ENCODE results near the gene LRG1. TPM values are rescaled to one million over a fixed set of nuclear protein-coding genes. Genes with fewer than 3 reads are reported as not detected.

LRG1 gene
- total and polyA plus RNA-seq, 9 of the 15 experiments (the other 6 are each of a cell fraction or from before 2014, with no cell fraction given), result 1.5 to 11.9 (median 8.7) TPM

DNA sequence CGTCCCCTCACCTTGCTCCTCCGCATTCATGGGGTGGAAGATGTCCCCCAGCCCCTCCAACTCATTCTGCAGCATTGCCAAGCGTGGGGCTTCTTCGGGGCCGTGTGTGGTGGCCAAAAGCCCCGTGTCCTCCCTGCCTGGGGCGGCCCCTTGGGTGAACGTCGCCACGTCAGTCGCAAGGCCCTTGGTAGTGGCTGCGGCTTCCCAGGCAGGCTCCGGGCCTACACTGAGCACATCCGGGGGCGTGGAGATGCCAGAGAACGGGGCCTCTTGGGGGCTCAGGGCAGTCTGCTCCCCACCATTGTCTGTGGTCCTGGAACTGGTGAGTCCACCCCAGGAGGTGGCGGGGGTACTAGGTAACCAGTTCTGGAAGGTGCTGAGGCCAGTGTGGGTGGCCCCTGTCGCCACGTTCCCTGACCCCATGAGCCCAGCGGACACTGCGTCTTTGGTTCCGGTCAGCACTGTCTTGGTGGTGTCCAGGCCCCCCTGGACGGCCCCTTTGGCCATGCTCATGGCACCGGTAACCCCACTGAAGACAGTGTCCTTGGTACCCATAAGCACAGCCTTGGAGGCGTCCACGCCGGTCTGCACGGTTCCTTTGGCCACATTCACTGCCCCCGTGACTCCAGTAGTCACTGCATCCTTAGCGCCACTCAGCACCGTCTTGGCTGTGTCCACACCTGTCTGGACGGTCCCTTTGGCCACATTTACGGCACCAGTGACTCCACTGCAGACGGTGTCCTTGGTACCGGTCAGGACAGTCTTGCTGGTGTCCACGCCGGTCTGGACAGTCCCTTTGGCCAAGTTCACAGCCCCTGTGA is 29.2 kb downstream of the LRG1 start:
- H3K4me3 ChIP-seq, result no peak overlapping the region
- no peaks in the 10 kb centered on the region for H3K36me3 ChIP-seq (ENCODE audit: control insufficient read depth, insufficient read depth, low read length)
- H3K9me3 ChIP-seq (replicated peaks; ENCODE audit: control insufficient read depth, insufficient read depth, low read depth, low read length), result no peaks in the 10 kb centered on the region
- FAIRE-seq (no peak), ATAC-seq (peak; percentile 11; the same call in 2 of the 3 replicates), DNase-seq (ENCODE audit: extremely low read depth in 1 of 4, low spot score in 3 of 4) (no peak)
- peaks cover 20 to 38% of the 10 kb centered on the region in 2 experiments; a peak in 4 of 5 replicates for H3K27me3 ChIP-seq (ENCODE audit: control insufficient read depth in 2 of 2, insufficient read depth in 2 of 2, low read length in 2 of 2)
- no TSS peak for BruUV-seq (replicated peaks)
- H3K79me2 ChIP-seq (ENCODE audit: control insufficient read depth, insufficient read depth, low read length), result no peaks in the 10 kb centered on the region
- H2AFZ ChIP-seq (ENCODE audit: low read depth, low read length), result no peak overlapping the region
- peaks cover 3% of the 10 kb centered on the region for H3K9me1 ChIP-seq (ENCODE audit: control insufficient read depth, insufficient read depth, low read length)
- peaks cover 5% of the 10 kb centered on the region; the same call in 1 of the 2 replicates for H4K20me1 ChIP-seq (replicated peaks; ENCODE audit: control insufficient read depth, insufficient read depth, low read length)
- peaks cover 0 to 41% of the 10 kb centered on the region in 2 experiments; a peak in 2 of 5 replicates for H3K4me1 ChIP-seq (replicated peaks in 1 of 2; ENCODE audit: control insufficient read depth in 2 of 2, insufficient read depth in 2 of 2, low read length in 2 of 2)
- ChIA-PET CTCF (ENCODE audit: low intra/inter-chr PET ratio) (no interaction called here), POLR2A (interaction anchor here (0.7 to 1.2 kb wide), 2 partner anchors 13 to 60 kb away, joined by 3 to 4 read pairs; no protein-coding TSS in a partner anchor)
- no peak overlapping the region for H3K4me2 ChIP-seq (ENCODE audit: insufficient read depth, low read length)
- peak overlapping the region in 1 of 2 experiments; percentile 4; a peak in 1 of 4 replicates for H3K9ac ChIP-seq (ENCODE audit: insufficient read depth in 1 of 2, low read depth in 2 of 2, low read length in 2 of 2)
- WGBS (ENCODE audit: insufficient coverage, low coverage, missing lambda C conversion rate), result 34% methylated on average over 37 of the region's 37 CpGs
- TF ChIP-seq KAT7 (CRISPR knock-in tag; IDR thresholded peaks at IDR 0.05; ENCODE audit: borderline replicate concordance), result no peak
- no peak for TF ChIP-seq EP300 (IDR thresholded peaks at IDR 0.05; ENCODE audit: low read length)
- TF ChIP-seq SMAD3 (CRISPR knock-in tag; conservative IDR thresholded peaks at IDR 0.05), result no peak
- TF ChIP-seq HDAC1 (IDR thresholded peaks at IDR 0.05), result no peak
- no peak for TF ChIP-seq ZNF778 (CRISPR knock-in tag; IDR thresholded peaks at IDR 0.05)
- TF ChIP-seq ETS2 (tag; IDR thresholded peaks at IDR 0.05; ENCODE audit: borderline replicate concordance, poor library complexity, severe bottlenecking), result no peak
- TF ChIP-seq SRF (CRISPR knock-in tag; IDR thresholded peaks at IDR 0.05), result no peak
- no peak for TF ChIP-seq POLR2AphosphoS2 (IDR thresholded peaks at IDR 0.05; ENCODE audit: low read length)
- no peak for TF ChIP-seq HIVEP1 (CRISPR knock-in tag; IDR thresholded peaks at IDR 0.05)
- no peak for TF ChIP-seq HDAC8 (tag; IDR thresholded peaks at IDR 0.05)
- no peak for TF ChIP-seq BRCA1 (IDR thresholded peaks at IDR 0.05)
- no peak for TF ChIP-seq BRCA1 (CRISPR knock-in tag; IDR thresholded peaks at IDR 0.05)
- no peak for TF ChIP-seq TRIM28 (IDR thresholded peaks at IDR 0.05)
- TF ChIP-seq, protein P1, sequence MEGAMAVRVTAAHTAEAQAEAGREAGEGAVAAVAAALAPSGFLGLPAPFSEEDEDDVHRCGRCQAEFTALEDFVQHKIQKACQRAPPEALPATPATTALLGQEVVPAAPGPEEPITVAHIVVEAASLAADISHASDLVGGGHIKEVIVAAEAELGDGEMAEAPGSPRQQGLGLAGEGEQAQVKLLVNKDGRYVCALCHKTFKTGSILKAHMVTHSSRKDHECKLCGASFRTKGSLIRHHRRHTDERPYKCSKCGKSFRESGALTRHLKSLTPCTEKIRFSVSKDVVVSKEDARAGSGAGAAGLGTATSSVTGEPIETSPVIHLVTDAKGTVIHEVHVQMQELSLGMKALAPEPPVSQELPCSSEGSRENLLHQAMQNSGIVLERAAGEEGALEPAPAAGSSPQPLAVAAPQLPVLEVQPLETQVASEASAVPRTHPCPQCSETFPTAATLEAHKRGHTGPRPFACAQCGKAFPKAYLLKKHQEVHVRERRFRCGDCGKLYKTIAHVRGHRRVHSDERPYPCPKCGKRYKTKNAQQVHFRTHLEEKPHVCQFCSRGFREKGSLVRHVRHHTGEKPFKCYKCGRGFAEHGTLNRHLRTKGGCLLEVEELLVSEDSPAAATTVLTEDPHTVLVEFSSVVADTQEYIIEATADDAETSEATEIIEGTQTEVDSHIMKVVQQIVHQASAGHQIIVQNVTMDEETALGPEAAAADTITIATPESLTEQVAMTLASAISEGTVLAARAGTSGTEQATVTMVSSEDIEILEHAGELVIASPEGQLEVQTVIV (CRISPR knock-in tag; IDR thresholded peaks at IDR 0.05; ENCODE audit: borderline replicate concordance), result no peak
- intact Hi-C loops (cut with micrococcal nuclease) (no loop called here), in situ Hi-C loops (cut with MboI) (no loop called here)
- H3K27ac ChIP-seq (ENCODE audit: extremely low read depth, low read depth, low read length), result no peak overlapping the region
